GM18519 (cell line): ENCODE results near the gene SLC6A19.

Source experiments
- ATAC-seq: cut with Tn5 transposase; IDR thresholded peaks from one replicate; pipeline ENCODE4 v1.9.1; 2021; ENCODE audit warnings: mild to moderate bottlenecking, moderate library complexity; ENCODE audit not compliant: unreplicated experiment, low FRiP score

SLC6A19 gene

DNA sequence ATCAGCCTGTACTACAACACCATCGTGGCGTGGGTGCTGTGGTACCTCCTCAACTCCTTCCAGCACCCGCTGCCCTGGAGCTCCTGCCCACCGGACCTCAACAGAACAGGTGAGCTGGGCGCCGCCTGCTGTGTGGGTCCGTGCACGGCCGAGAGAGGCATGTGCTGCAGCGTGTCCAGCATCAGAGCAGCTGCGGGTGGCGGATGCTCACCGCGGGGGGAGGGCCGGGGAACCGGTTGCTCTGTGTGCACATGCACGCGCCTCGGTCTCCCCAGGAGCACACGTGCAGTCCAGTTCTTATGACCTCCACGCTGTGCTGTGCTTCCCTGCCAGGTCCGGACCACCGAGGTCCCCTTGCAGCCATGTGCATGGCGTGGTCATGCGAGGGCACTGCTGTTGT, 31.4 kb downstream of the SLC6A19 start:
- ATAC-seq, result no peak

DNA sequence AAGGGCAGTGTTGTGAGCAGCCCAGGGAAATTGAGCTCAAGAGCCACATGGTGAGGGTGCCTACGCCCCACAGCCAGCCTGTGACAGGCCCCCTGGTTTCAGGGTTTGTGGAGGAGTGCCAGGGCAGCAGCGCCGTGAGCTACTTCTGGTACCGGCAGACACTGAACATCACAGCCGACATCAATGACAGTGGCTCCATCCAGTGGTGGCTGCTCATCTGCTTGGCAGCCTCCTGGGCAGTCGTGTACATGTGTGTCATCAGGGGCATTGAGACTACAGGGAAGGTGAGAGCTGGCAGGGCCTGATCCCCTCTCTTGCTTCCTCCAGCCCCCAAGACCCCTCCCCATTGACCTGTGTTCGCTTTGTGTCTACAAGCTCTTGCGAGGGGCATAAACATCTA, 34.0 kb downstream of the SLC6A19 start:
- ATAC-seq, result no peak

DNA sequence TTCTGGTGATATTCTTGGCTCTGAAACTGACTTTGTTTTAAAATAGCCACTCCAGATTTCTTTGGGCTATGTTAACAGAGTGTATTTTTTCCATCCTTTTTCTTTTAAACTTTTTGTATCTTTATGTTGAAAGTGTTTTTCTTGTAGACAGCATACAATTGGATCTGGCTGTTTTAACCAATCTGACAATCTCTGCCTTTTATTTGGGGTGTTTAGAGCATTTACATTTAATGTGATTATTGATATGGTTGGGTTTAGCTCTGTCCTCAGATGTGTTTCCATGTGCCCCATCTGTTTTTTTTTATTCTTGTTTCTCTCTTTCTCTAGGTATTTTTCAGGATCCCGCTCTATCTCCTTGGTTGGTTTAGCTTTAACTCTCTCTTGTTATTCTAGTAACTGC, 34.4 kb downstream of the SLC6A19 start:
- no peak for ATAC-seq

DNA sequence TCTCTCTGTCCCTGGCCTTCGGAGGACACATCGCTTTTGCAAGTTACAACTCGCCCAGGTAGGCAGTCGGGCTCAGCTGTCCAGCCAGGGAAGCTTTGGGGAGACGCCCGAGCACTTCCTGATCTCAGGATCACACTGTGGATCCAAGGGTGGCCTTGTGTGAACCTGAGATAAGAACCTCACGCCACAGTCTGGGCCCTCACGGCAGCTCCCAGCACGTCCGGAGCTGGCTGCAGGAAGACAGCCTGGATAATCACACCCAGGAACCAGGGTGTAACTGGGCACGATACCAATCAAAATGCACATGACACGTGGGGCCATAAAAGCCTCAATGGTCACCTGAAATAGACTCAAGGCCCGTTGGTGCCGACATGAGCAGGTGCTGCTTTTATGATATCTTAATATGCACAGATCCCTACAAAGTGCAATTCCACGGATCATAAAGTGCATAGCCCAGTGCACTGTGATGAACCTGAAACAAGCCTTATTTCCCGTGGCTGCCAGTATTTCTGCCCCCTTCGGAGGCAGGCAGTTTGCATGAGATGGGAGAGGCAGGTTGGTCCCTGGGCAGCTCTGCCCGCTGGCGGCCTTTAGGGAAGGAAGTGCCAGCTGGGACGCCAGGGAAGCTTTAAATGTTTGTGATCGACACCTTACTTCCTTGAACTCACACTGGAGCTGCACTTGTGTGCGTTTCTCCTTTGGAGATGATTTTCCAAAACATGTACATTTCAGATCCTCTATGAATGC, 38.3 kb downstream of the SLC6A19 start:
- ATAC-seq, result no peak

DNA sequence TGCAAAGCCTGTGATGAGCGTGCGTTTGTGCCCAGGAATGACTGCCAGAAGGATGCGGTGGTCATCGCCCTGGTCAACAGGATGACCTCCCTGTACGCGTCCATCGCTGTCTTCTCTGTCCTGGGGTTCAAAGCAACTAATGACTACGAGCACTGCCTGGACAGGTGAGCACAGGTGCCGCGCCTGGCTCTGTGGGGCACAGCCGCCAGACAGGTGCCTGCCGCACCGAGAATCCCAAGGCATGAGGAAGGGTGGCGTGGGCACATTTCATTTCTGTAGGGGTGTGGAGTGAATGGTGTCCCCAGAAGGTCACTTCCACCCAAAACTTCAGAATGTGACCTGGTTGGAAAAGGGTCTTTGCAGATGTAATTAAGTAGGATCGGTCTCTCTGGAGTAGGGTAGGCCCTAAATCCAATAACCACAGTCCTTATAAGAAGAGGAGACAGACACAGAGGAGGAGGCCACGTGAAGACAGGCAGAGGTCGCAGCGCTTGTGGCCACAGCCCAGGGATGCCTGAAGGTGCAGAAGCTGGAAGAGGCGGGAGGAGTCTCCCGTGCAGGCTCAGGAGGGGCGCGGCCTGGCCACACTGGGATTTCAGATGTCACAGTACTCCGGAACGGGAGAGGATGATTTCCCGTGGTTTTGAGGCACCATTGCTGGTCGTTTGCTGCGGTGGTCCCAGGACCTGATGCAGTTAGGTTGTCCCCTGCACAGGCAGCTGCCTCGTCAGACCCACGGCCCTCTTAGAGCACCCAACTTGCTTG, 39.3 kb downstream of the SLC6A19 start:
- no peak for ATAC-seq

DNA sequence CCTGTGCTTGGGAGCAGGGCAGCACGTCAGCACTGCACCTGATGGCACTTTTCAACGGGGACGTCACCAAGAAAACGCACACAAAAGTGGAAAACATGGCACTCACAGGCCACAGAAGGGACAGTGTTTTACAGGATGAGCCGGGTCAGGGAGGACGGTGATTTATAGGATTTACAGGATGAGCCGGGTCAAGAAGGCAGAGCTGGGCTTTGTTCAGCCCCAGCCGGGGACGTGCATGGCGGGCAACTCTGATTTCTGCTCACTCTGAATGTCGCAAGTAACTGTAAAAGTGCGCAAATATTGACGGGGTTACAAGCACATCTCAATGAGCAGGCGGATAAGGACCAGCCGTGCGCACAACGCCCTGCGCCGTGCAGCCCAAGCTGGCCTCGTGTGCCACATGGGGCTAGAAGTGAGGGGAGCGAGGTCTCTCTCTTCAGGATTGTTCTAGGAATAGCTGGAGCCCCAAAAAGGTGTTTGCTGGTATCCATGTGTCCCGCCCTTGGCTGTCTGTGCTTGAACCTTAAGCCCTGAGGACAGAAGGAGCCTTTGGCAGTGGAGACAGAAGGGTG, 40.2 kb downstream of the SLC6A19 start:
- ATAC-seq, result no peak

DNA sequence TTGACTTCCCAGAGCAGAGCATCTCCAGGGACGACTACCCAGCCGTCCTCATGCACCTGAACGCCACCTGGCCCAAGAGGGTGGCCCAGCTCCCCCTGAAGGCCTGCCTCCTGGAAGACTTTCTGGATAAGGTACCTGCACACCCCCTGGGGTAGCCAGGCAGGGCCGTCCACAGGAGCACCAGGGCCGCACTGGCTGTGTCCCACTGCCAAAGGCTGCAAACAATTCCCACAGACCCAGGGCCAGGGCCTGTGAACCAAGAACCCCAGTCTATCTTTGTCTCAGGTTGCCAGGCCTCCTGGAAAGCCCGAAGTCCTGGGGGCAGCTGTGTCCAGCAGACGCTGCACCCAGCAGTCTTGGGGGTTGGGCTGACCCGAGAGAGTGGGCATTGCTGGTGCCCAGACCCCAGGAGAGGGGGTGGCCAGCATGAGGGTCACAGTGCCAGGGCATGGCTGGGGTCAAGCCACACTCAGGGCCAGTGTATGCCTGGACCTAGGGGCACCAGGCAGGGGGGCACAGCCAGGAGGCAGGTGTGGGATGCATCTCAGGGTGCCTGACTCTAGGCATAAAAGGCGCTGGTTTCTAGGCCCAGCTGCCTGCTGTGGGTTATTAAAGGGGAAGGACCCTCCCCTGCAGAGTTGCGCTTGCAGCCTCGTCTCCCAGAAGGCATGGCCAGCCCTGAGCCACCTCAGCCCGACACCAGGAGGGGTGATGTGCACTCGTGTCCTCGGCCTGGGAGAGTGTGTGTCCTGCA, 41.5 kb downstream of the SLC6A19 start:
- ATAC-seq, result no peak

DNA sequence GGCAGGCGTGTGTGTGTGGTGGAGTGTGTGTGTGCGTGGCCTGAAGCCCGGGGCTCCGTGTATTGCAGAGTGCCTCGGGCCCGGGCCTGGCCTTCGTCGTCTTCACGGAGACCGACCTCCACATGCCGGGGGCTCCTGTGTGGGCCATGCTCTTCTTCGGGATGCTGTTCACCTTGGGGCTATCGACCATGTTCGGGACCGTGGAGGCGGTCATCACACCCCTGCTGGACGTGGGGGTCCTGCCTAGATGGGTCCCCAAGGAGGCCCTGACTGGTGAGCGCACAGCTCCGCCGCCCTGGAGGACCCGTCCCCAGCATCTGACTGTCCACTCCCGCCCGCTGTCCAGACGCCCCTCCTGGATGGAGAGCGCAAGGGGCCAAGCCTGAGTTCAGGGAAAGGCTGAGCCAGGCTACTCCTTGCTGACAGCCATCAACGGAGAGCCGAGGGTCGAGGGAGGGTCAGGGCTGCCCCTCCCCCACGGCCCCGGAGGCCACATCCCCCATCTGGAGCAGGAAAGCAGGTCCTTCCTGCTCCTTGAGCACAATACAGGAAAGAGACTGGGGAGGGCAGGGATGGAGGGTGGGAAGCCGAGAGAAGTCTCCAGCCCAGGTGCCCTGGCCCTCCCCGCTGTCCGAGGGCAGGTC, 42.2 kb downstream of the SLC6A19 start:
- no peak for ATAC-seq

DNA sequence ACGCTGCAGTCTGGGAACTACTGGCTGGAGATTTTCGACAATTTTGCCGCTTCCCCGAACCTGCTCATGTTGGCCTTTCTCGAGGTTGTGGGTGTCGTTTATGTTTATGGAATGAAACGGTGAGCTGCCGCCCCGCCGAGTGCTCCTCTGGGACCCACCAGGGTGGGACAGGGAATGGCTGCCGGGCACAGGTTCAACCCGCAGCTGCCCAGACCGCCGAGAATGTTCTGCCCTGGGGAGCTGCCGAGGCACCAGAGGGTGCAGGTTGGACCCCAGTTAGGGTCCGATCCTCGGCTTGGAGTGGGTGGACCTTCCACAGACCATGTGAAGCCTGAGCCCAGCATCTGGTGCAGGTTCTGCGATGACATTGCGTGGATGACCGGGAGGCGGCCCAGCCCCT, 42.9 kb downstream of the SLC6A19 start:
- ATAC-seq, result no peak

DNA sequence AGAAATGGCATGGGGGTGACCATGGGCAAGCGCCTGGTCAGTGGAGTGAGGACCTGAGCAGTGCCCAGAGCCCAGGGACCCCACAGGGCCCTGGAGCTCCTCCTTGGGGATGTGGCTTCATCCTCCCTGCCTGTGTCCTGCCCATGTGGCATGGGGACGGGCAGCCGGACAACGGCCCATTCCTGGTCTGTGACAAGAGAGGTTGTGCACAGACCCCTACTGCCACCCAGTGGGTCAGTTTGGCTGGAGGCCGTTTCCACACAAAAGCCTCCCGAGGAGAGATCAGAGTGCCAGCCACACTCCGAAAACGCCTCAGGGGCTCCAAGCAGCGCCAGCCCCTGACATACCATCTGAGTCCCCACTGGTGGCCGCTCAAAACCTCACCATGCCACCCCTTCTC, 43.6 kb downstream of the SLC6A19 start:
- ATAC-seq, result no peak

DNA sequence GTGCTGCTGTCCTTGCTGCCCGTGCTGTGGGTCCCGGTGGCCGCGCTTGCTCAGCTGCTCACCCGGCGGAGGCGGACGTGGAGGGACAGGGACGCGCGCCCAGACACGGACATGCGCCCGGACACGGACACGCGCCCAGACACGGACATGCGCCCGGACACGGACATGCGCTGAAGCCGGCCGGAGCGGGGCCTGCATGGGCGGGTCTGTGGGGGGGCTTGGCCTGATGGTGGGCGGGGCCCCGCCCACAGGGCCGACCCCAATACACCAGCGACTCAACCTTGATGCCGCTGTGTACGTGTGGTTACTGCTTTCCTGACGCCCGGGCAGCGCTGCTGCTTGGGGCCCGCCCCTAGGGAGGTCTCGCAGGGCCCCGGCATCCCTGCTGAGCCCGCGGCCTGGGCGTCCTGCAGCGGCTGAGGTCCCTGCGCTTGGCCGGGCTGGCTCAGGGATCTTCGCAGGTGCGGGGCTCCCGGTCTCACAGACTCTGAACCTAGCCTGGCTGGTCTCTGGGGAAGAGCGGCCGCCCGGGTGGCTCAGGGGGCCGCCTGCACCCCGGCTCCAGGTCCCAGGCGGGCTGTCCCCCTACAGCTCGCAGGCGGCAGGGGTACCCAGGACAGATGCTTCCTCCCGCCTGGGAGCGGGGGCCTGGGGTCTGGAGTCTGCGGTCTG, 44.6 kb downstream of the SLC6A19 start:
- ATAC-seq, result no peak

DNA sequence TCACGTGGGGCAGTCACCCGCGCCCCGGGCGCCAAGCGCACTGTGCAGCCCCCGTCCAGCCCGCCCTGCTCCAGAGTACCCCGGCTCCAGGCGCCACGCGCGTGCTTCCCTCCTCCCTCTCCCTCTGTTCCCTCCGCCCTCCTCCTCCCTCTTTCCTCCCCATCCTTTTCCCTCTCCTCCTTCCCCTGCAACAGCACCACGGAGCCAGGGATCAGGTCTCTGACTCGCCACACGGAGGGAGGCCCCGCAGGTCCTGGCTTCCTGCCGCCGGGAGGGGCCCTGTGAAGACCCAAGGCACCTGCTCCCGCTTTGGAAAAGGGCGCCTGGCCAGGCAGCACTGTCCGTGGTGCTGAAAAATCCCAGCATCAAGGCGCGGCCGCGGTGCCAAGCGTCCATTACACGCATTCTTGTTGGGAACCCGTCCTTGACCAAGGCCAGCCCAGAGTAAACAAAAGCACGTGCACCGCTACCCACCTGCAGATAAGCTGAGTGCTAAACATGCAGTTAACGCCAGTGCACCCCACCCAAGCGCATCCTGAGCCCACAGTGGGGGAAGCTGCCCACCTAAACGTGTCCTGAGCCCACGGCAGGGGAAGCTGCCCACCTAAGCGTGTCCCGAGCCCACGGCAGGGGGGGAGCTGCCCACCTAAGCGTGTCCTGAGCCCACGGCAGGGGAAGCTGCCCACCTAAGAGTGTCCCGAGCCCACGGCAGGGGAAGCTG, 45.5 kb downstream of the SLC6A19 start:
- ATAC-seq, result no peak

DNA sequence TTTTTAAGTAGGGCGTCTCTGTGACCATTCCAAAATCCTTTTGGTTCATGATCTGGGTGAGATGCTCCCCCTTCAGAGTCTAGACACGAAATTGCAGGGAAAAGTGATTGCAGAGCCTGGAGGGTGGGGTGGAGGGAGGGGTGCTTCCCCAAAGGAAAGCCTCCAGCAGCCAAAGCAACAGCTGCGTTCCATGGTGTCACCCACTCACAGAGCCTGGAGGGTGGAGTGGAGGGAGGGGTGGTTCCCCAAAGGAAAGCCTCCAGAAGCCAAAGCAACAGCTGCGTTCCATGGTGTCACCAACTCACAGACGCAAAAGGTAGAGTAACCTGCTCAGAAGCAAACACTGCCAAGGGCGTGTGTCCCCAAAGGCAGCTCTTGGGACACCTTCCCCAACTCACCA, 46.4 kb downstream of the SLC6A19 start:
- ATAC-seq, result no peak

DNA sequence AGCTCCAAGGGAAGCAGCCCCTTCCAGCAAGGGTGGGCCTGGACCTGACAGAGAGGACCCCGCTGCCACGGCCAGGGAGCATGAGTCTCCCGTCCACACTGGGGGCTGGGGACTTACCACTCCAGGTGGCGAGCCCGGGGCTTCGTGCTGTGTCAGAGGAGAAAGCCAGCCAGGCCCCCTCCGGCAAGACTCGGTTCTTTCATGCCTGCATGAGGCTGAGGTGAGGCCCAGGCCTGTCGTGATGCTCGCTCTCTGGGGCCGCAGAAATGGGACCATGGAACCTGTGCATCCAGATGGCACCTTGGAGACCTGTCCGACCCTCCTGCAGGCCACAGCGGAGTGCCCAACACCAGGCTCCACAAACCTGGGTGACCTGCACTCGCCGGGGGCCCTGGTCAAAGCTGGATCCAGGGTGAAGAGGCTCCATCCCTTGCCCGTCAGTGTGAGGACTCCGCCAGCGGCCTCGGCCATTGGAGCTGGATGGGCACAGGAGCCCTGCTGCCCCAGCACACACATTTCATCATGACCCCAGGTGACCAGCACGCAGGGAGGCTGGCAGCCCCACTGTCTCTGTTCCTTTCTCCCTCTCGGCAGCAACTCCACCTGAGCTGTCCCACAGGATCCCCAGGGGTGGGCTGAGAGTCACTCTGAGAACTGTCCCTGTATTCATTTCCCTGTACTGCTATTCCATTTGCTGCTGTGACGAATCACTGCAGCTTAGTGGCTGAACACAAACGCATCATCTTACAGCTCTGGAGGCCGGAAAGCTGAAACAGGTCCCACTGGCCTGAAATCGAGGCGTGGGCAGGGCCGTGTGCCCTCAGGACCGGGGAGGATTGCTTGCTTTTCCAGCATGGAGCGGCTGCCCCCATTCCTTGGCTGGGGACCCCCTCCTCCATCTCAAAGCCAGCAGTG, 48.2 kb downstream of the SLC6A19 start:
- no peak for ATAC-seq

DNA sequence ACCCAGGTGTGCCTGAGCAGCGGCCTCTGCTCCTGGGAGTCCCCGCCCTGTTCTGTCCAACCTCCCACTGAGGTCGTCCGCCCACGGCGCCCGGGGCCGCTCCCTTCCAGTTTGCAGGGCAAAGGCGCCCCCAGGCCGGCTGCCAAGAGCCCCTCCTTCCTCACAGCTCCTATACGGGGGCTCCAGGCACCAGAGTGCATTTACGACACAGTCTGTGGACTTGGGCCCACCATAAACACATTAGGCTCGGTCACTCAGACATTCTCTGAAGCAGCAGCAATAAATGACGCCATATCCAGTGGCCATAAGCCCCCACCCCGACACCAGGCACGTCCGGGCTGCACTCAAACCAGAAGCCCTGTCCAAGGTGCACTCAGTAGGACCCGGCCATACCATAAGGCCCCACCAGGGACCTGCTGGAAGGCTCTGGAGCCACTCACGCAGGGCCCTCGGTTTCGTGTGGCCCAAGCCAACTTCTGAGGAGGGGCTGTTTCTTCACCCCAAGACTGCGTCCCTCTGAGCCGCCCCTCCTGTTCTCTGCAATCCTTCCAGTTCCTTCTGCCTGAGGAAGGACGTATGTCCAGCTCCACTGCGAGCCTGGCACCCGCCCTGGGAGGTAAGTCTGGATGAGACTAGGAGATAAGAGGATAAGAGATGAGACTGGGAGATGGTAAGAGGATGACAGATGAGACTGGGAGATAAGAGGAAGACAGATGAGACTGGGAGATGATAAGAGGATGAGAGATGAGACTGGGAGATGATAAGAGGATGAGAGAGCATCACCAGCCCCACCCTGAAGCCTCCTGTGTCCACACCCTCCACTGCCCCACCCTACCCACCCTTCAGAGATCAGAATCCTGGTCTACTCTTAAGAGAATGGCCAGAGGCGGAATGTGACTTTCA, 50.5 kb downstream of the SLC6A19 start:
- ATAC-seq, result no peak

DNA sequence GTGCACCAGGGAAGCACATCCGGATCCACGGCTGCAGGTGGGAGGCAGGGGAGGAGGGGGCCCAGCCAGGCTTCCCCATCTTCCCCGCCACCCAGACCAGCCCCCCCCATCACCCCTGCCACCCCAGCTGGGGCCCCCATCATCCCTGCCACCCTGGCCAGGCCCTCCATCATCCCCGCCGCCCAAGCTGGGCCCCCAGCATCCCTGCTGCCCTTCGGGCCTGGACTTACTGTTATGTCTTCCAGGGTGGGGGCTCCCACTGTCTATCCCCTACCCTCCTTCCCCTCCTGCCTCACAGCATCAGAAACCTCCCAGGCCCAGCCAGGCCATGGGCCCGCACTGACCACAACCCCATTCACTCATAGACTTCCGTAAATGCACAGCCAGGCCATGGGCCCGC, 51.3 kb downstream of the SLC6A19 start:
- no peak for ATAC-seq

DNA sequence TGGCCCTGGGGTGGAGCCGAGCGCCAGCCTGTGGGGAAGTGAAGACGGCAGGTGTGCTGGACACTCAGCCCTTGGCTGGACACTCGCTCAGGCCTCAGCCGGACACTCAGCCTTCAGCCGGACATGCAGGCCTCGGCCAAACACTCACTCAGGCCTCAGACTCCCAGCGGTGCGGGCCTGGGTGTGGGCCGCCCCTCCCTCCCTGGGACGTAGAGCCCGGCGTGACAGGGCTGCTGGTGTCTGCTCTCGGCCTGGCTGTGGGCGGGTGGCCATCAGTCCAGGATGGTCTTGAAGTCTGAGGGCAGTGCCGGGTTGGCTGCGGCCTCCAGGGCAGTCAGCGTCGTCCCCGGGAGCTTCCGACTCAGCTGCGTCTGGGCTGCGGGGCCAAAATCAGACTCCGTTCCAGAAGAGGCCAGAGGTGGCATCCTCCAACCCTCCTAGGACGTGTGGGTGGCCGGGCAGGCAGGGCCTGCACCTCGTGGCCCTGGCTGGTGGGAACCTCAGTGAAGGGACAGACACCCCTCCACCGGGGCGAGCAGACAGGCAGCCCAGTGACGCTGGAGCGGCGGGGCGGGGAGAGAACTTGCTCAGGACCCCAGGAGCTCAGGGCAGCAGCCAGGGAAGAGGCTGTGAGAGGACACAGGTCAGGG, 52.2 kb downstream of the SLC6A19 start:
- no peak for ATAC-seq
